ENCODE measurements around the gene CHGA. TPM values are rescaled to one million over a fixed set of nuclear protein-coding genes. Genes with fewer than 3 reads are reported as not detected.

CHGA gene
- total RNA-seq, 2 experiments from 2014 or later, result not detected

DNA sequence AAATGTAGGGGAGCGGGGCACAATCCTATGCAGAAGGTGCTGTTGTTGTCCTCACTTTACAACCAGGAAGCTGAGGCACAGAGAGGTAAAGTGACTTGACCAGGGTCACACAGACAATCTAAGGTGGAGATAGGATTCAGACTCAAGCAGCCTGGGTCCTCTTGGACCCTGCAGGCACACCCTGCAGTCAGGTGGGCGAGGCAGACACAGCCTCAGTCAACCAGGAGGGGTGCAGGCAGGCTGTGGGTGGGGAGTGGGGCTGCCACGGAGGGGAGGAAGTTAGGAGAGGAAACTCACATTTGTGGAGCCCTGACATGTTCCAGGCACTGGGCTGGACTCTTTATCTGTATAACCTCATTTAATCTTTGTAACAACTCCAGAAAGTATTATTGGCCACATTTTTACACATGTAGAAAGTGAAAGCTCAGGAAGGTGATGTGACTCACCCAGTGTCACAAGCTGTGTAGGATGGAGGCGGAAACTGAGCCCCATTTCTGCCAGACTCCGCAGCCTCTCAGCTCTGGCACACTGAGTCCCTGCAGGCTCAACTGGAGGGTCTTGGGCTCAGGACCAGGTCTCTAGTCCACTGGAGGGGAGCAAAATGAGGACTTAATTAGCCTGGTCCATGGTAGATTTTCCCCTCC lies 24.9 kb upstream of the CHGA start:
- Mint-ChIP-seq H3K9me3 (peaks cover 10% of the 10 kb centered on the region), H3K27me3 (peaks cover 15% of the 10 kb centered on the region), H3K4me3 (peak overlapping the region; percentile 47), H3K4me1 (peaks cover 24% of the 10 kb centered on the region), H3K27ac (peak overlapping the region; percentile 77), H3K36me3 (no peaks in the 10 kb centered on the region)
- peak; percentile 64 for DNase-seq

DNA sequence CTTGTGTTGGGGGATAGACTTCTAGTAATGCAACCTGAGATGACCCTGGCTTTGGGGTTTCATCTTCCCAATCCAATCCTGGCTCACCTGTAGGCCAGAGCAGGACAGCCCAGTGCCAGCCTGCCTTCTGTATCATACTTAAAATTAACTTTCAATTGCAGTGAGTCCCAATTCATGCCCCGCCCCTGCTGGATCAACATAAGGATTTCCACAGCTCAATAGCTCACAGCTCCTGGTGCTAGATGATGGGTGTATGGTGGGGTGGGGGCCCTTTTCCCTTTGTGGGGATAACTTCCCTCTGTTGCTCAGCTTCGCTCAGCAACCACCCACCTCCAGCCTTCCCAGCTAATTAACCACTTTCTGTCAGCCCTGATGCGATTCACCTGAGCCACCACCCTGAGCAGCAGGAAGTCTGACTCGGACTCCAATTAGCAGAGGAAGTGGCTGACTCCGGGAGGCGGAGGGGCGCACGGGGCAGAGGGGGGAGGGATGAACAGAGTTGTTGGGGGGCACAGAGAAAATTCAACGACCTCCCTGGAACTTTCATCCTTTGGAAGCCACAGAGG lies 24.3 kb upstream of the CHGA start:
- Mint-ChIP-seq H3K36me3 (no peaks in the 10 kb centered on the region), H3K4me1 (peaks cover 30% of the 10 kb centered on the region), H3K27ac (peak overlapping the region; percentile 77), H3K4me3 (peak overlapping the region; percentile 47), H3K27me3 (peaks cover 20% of the 10 kb centered on the region), H3K9me3 (peaks cover 5% of the 10 kb centered on the region)
- no peak for DNase-seq

DNA sequence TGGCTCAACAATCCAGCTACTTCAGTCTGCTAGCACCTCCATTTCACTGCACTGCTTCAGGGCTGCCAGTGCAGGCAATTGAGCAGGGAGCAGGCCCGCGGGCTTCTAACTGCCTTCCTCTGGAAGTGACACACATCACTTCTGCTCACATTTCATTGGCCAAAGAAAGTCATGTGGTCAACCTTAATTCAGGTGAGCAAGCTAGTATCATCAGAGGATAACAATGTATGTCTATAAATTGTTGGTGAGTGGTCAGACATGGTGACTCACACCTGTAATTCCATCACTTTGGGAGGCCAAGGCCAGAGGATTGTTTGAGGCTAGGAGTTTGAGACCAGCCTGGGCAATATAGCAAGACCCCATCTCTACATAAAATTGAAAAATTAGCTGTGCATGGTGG lies 22.3 kb upstream of the CHGA start:
- Mint-ChIP-seq H3K4me1 (peaks cover 32% of the 10 kb centered on the region), H3K27ac (no peak overlapping the region), H3K27me3 (peaks cover 20% of the 10 kb centered on the region), H3K4me3 (no peak overlapping the region), H3K36me3 (no peaks in the 10 kb centered on the region), H3K9me3 (peaks cover 2% of the 10 kb centered on the region)
- DNase-seq, result no peak

DNA sequence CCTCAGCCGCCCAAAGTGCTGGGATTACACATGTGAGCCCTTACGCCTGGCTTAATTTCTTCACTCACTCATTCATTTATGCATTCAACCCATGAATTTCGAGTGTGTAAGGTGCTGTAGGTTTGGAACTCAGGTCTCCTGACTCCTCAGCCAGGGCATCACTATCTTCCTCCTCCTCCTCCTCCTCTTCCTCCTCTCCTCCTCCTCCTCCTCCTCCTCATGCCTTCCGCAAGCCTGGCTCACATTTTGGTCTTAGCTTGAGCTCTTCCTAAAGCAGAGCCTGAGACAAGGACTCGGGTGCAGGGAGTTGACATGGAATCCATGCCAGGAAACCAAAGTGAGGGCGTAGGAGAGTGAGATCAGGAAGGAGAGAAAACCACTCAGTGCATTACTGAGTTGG lies 20.8 kb upstream of the CHGA start:
- H3K27ac Mint-ChIP-seq, result no peak overlapping the region
- no peak for DNase-seq
- peaks cover 29% of the 10 kb centered on the region for H3K4me1 Mint-ChIP-seq
- H3K9me3 Mint-ChIP-seq, result peaks cover 2% of the 10 kb centered on the region
- H3K4me3 Mint-ChIP-seq, result no peak overlapping the region
- peaks cover 12% of the 10 kb centered on the region for H3K27me3 Mint-ChIP-seq
- H3K36me3 Mint-ChIP-seq, result no peaks in the 10 kb centered on the region

DNA sequence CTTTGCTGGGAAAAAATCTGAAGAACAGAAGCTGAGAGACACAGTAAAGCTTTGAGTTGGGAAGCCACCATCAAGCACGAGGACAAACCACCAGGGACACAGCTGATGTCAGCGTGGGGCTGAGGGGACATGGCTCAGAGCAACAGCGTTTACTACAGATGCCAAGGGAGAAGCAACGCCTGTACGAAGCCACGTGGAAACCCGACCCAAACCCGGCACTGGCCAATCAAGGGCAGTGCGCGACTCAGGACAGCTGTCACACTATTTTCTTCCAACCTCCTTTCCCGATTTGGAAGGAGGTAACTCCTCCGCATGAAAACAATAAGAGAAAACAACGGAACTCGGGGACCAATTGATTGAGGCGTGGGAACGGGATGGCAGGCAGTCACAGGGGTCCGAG lies 20.2 kb upstream of the CHGA start:
- H3K4me1 Mint-ChIP-seq, result peaks cover 25% of the 10 kb centered on the region
- H3K36me3 Mint-ChIP-seq, result no peaks in the 10 kb centered on the region

DNA sequence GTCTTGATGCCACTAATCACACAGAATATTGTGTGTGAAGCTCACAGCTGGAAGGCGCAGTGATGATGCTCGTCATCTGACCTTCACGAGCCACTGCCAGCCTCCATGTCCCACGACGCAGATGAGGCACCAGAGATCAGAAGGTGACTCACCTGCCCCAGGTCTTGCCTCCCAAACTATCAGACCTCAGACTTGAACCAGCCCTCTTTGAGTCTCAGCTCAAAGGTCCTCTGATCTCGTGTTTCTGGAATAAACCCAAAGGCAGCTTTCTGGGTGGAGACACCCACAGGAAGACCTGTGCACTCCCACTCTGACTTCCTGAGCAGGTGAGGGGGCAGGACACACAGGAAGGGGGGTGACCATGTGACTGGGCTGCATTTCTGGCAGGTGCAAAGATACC lies 19.6 kb upstream of the CHGA start:
- Mint-ChIP-seq H3K36me3 (no peaks in the 10 kb centered on the region), H3K4me3 (no peak overlapping the region), H3K27ac (no peak overlapping the region), H3K9me3 (peaks cover 2% of the 10 kb centered on the region), H3K4me1 (peaks cover 19% of the 10 kb centered on the region), H3K27me3 (peaks cover 11% of the 10 kb centered on the region)
- DNase-seq, result peak; percentile 31

More for the DNA sequence above, 20.2 kb upstream of the CHGA start:
- Mint-ChIP-seq H3K27ac (no peak overlapping the region), H3K9me3 (peaks cover 2% of the 10 kb centered on the region), H3K27me3 (peaks cover 11% of the 10 kb centered on the region), H3K4me3 (no peak overlapping the region)
- no peak for DNase-seq

DNA sequence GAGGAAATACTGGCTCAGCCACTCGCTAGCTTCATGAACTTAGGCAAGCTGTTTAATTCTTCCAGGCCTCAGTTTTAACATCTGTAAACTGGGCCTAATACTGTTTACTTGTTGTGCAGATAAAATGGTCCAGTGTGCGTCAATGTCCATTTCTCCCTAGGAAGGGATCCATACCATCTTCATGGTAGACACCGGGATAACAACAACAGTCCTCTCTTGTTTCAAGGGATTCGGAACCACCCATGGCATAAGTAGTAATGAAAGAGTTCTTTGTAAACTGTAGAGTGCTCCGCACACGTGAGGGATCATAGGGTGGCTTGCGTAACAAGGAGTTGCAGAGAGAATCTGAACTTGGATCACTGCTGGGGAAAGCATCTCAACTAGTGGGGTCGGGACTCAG lies 17.3 kb upstream of the CHGA start:
- Mint-ChIP-seq H3K36me3 (no peaks in the 10 kb centered on the region), H3K4me3 (no peak overlapping the region), H3K9me3 (no peaks in the 10 kb centered on the region), H3K4me1 (peaks cover 14% of the 10 kb centered on the region), H3K27me3 (peaks cover 11% of the 10 kb centered on the region), H3K27ac (no peak overlapping the region)
- DNase-seq, result no peak

DNA sequence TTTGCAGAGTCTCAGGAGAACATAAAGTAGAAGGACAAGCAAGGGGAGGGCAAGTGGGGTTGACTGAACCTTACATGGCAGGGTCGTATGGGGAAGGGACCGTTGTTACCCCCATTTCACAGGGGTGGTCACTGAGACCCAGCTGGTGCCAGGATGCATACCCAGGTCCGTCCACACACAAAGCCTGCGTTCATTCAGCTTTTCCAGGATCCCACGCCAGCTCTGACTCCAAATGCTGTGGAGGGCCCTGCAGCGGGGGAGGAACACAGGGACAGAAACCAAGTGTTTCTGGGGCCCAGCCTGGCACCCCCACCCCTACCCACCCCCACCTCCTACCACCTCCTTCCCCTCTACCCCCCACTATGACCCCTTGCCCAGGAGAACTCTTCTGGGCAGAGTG lies 16.5 kb upstream of the CHGA start:
- Mint-ChIP-seq H3K9me3 (no peaks in the 10 kb centered on the region), H3K4me1 (peaks cover 14% of the 10 kb centered on the region), H3K4me3 (no peak overlapping the region), H3K27ac (no peak overlapping the region), H3K27me3 (peaks cover 11% of the 10 kb centered on the region), H3K36me3 (no peaks in the 10 kb centered on the region)
- DNase-seq, result no peak

DNA sequence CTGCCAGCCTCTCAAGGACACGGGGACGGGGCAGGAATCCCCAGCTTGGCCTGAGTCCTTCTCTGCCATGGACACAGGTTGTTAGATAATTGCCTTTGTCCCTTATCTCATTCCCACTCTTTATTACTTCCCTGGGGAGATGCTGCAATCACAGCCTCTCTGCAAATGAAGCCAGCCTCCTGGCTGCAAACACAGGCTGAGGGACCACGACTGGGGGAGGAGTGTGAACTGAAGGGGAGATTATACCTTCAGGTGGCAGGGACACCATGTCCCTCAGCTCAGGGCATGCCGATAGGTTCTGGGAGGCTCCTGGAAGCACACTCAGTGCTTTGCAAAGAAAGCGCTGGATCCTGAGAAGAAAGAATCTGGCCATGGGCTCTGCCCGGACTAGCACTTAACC lies 16.1 kb upstream of the CHGA start:
- H3K27ac Mint-ChIP-seq, result no peak overlapping the region
- H3K27me3 Mint-ChIP-seq, result peaks cover 11% of the 10 kb centered on the region
- no peaks in the 10 kb centered on the region for H3K9me3 Mint-ChIP-seq
- H3K4me1 Mint-ChIP-seq, result peaks cover 14% of the 10 kb centered on the region
- no peak overlapping the region for H3K4me3 Mint-ChIP-seq
- H3K36me3 Mint-ChIP-seq, result no peaks in the 10 kb centered on the region
- DNase-seq, result no peak

DNA sequence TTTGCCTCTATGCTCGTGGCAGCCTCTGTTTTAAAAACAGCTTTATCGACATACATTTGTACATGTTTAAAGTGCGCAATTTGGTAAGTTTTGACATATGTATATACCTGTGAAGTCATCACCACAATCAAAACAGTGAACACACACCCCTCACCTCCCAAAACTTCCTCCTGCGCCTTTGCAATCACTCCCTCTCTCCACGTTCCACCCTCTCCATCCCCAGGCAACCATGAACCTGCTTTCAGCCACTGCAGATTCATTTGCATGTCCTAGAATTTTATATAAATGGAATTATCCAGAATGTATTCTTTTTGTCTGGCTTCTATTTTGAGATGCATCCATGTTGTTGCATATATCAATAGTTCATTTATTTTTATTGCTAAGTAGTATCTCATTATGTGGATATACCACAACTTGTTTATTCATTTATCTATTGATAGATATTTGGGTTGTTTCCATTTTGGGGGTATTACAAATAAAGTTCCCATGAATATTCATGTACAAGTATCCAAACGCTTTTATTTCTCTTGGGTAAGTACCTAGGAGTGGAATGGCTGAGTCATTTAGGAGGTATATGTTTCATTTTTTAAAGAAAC lies 15.5 kb upstream of the CHGA start:
- Mint-ChIP-seq H3K27ac (no peak overlapping the region), H3K9me3 (no peaks in the 10 kb centered on the region), H3K27me3 (peaks cover 11% of the 10 kb centered on the region), H3K4me3 (no peak overlapping the region), H3K36me3 (no peaks in the 10 kb centered on the region), H3K4me1 (peaks cover 14% of the 10 kb centered on the region)
- no peak for DNase-seq

DNA sequence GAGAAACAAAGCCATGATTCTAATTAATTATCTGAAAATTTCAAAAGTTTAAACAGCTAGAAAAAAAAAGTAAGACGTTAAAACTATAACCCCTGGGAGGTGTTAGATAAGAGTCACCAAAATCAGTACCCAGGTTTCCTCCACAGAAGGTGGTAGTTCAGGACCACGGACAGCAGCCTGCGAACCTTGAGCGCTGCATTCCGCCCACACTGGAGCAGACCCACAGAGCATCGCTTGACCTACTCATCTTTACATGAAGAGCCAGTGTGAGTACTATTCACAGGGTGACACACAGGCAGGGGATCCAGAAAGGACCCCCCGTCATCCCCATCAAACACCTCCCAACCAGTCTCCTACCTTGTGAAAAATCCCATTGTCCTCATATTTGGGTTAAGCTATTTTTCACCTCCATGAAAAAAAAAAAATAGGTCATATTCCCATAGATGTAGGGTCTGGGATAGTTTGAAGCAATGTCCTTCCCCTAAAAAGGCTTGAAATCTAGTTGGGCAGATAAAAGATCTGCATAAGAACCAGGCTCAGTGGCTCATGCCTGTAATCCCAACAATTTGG lies 8.8 kb upstream of the CHGA start:
- H3K9me3 Mint-ChIP-seq, result no peaks in the 10 kb centered on the region
- H3K27ac Mint-ChIP-seq, result no peak overlapping the region
- DNase-seq, result peak; percentile 42
- no peaks in the 10 kb centered on the region for H3K4me1 Mint-ChIP-seq
- no peaks in the 10 kb centered on the region for H3K36me3 Mint-ChIP-seq
- H3K27me3 Mint-ChIP-seq, result peaks cover 15% of the 10 kb centered on the region
- no peak overlapping the region for H3K4me3 Mint-ChIP-seq

DNA sequence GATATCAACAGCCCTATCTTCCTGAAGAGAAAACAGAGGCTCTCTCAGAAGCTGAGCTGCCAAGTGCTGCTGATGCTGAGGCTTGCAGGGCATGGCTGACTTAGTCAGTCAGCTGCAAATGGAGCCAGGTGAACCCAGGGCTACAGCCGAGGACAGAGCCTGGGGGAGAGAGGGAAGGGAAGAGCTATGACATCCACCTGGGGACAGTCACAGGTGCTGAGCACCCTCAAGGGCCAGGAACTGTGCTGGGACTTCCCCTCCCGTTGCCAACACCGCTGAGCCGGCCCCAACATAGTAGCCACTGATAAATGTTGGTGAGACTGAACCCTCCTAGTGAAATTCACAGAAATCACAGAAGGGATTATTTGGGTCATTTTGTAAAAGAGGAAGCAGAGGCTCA lies 6.7 kb upstream of the CHGA start:
- H3K9me3 Mint-ChIP-seq, result no peaks in the 10 kb centered on the region
- no peaks in the 10 kb centered on the region for H3K4me1 Mint-ChIP-seq
- no peak for DNase-seq
- H3K4me3 Mint-ChIP-seq, result no peak overlapping the region
- no peak overlapping the region for H3K27ac Mint-ChIP-seq
- no peaks in the 10 kb centered on the region for H3K36me3 Mint-ChIP-seq
- H3K27me3 Mint-ChIP-seq, result peaks cover 22% of the 10 kb centered on the region

DNA sequence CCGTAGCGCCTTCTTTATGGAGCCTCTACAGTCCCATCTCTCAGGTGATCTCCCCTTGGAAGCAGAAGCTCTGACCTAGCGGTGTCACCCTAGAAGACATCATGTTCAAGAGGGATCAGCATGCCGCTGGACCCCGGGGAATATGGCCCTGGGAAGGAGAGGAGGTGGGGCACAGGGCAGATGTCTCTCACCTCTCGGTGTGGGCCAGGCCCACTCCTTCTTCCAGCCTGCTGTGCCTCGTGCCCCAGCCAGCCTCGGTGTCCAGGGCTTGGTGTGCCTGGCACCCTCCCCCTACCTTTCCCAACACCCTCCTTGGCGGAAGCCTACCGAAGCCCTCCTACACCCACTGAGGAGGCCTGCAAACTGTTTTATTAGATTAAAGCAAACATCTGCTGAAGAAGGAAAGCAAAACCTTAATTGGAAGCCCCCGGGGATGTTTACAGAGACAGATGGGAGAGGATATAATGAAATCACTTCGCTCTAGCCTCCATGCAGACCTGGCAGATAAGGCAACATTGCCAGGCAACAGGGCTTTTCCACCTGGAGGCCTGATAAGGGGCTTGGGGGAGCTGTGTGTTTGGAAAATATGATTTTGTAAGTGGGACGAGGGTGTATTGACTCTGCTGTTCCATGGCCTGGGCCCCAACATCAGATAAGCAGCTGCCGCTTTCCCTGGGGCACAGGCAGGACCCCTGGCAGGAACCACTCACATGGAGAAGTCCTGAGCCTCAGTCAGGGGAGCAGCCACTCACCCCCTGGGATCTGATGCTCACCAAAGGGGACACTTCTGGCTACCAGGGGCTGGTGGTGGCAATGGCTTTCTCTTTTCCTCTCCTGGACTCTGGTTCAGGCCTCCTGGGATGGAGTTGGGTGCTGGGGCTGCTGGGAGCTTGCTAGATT lies 5.7 kb upstream of the CHGA start:
- no peak for DNase-seq
- Mint-ChIP-seq H3K4me1 (no peaks in the 10 kb centered on the region), H3K36me3 (no peaks in the 10 kb centered on the region), H3K27ac (no peak overlapping the region), H3K4me3 (no peak overlapping the region), H3K27me3 (peaks cover 33% of the 10 kb centered on the region), H3K9me3 (no peaks in the 10 kb centered on the region)

DNA sequence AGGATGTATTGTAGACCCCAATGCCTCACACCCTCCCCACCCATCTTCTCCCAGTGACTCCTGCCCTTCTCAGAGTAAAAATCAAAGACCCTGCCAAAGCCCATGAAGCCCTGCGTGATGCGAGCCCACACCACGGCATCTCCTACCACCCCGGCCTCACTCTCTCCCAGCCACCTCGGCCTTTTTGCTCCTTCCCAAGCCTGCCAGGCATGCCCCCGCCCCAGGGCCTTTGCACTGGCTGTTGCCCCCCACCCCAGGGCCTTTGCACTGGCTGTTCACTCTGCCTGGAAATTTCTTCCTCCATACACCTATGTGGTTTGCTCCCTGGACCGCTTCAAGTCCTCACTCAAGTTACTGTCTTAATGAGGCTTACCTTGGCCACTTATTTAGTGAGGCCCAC lies 5.0 kb upstream of the CHGA start:
- Mint-ChIP-seq H3K4me1 (peaks cover 3% of the 10 kb centered on the region), H3K9me3 (no peaks in the 10 kb centered on the region), H3K4me3 (no peak overlapping the region), H3K36me3 (no peaks in the 10 kb centered on the region), H3K27ac (no peak overlapping the region), H3K27me3 (peaks cover 39% of the 10 kb centered on the region)
- DNase-seq, result no peak

DNA sequence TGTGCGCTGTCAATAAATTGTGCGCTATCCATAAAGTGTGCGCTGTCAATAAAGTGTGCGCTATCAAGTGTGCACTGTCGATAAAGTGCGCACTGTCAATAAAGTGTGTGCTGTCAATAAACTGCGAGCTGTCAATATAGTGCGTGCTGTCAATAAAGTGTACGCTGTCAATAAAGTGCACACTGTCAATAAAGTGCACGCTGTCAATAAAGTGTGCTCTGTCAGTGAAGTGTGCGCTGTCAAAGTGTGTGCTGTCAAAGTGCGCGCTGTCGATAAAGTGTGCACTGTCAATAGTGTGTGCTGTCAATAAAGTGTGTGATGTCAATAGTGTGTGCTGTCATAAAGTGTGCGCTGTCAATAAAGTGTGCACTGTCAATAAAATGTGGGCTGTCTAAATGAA lies 2.9 kb upstream of the CHGA start:
- peaks cover 3% of the 10 kb centered on the region for H3K4me1 Mint-ChIP-seq
- H3K27ac Mint-ChIP-seq, result no peak overlapping the region
- DNase-seq, result no peak
- no peaks in the 10 kb centered on the region for H3K36me3 Mint-ChIP-seq
- H3K9me3 Mint-ChIP-seq, result no peaks in the 10 kb centered on the region
- H3K27me3 Mint-ChIP-seq, result peaks cover 56% of the 10 kb centered on the region
- no peak overlapping the region for H3K4me3 Mint-ChIP-seq

Measured in activated naive CD8-positive, alpha-beta T cell treated with anti-CD3 and anti-CD28 coated beads for 36 hours (primary cell).